GM21723 (cell line): ENCODE measurements around the gene ARHGAP18.

Source experiments
- ATAC-seq: cut with Tn5 transposase; IDR thresholded peaks from one replicate; pipeline ENCODE4 v1.9.1; 2021; ENCODE audit warnings: mild to moderate bottlenecking, moderate library complexity; ENCODE audit not compliant: unreplicated experiment

The ARHGAP18 gene

DNA sequence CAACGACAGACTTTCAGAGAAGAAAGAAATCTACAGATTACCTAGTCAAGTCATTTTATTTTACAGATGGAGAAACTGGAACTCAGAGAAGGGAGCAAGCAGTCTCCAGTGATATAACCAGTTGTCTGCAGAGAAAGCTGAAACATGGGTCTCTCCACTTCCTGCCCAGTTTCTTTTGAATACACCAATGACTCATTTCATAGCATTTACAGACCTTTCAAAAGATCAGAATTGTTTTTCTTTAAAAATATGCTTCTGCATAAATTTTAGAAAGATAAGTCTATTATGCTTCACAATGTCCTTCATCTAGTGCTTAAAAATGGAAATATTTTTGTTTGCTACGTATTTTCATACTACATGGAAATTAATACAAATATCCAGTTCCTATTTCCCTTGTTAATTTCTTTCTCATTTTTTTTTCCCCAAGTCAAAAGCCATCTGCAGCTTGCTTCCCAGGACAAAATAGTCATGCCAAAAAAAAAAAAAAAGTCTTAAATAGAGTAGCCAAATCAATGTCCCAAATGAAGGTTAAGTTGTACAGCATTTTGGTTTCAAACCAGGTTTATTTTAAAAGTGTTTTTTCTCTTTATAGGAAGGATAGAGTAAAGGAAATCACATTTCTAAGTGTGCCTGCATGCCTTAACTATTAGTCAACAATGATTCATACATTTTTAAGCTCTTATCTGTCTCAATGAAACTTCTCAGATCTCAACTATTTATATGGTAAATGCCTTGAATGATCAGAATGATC, 36.9 kb downstream of the ARHGAP18 start:
- ATAC-seq: peak; percentile 74

DNA sequence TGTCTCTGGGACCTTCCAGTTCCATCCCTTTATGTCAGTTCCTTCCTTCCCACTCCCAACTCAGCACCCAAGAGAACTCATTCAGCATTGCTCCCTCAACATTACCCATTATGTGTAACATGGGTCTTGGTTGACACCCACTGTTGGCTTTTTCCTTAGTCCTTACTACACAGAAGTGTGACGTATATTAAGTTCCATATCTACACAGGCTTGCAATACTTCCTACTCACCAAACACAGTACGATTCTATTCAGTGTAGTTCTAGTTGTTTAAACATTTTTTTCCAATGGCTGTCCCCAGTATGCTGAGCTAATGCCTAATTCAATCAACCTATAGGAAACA, 37.7 kb downstream of the ARHGAP18 start:
- peak; percentile 10 for ATAC-seq

DNA sequence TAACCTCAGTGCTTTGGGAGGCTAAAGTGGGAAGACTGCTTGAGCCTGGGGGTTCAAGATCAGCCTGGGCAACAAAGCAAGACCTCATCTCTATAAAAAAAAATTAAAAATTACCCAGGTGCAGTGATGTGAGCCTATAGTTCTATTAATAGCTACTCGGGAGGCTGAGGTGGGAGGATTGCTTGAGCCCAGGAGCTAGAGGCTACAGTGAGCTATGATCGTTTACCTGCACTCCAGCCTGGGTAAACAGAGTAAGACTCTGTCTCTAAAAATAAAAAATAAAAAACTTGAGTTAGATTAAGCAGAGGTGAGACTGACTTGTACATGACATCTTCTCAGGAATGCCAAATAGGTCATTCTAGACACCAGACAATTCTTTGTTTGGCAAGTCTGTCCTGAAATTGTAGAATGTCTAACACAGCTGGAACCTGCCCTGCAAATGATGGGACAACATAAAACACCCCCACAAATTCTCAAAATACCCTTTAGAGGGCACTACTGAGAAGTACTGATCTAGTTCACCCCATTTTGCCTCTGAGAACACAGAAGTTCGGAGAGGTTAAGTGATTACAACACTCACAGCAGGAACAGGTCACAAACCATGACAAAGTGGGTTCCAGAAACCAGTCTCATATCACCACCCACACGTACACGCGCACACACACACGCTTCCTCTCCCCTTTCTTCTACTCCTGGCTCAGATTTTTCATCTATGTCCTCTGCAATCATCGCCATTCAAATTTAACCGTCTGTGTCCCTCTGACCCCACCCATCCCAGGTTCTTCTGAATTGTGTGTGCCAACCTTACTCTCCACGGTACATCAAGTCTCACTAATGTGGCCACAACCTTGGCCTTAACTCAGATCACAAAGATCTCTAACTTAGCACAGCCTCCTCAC, 38.3 kb downstream of the ARHGAP18 start:
- peak; percentile 81 for ATAC-seq

DNA sequence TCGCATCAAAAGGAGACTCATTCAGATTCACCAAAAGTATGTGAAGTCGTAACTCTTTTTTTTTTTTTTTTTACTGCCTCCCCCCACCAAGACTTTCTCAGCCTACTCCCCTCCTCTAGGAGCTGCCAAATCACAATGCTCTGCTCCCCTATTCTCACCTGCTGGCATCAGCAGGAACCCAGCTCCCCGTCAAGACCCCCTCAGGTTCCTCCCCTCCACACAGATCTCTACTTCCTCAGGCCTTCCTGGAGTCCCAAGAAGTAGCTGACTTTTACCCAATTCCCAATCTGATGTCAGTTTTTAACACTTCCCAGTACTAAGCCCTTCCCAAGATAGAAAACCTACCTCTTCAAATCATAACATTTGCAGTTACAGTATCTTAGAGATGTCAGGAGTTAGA, 39.3 kb downstream of the ARHGAP18 start:
- no peak for ATAC-seq

DNA sequence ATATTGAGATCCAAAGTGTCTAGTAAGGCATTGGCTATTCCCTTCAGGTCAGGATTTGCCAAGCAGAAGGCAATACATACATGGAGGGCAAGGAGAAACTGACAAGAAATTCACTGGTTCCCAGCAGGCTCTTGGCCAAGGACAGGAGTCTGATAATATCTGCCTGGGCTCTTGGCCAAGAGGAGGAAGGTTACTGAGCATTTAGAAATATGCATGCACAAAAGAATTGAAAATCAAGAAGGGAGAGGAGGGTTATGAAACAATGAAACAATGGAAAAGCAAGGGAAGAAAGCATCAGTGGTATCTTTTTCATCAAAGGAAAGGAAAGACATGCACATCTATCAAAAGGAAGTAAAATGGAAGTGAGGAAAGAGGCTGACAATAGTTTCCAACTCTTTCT, 42.4 kb downstream of the ARHGAP18 start:
- no peak for ATAC-seq

DNA sequence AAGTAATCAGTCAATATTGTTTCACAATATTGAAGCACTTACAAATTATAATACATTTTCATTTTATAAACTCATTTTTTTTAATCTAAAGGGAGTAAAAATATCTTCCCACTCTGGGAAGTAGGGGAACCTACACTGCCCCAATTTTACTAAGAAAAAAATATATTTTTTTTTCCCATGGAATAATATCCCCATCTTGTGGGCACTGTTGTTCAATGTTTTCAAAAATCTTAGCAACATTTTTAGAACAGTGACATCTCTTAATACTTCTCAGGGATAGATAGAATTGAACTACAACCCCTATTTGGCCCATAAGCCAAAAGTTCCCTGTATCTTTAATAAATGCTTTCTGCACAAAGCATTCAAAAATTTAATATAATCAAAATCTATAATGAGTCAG, 42.9 kb downstream of the ARHGAP18 start:
- no peak for ATAC-seq

DNA sequence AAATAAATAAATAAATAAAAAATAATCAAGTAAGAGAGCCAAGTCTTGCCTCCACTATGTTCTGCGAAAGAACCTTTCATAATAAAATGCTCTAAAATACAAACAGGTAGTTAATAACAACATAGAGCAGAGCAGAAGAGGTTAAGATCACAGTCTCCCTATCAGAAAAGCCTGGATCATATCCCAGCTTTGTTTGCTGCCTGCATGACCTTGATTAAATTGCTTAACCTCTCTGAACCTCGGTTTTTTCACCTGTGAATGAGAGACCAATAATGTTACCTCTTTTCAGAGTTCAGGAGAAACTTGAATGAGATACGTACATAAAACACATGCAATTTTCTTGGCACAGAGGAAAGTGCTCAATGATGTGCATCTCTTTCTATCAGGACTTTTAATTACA, 44.4 kb downstream of the ARHGAP18 start:
- ATAC-seq: no peak

DNA sequence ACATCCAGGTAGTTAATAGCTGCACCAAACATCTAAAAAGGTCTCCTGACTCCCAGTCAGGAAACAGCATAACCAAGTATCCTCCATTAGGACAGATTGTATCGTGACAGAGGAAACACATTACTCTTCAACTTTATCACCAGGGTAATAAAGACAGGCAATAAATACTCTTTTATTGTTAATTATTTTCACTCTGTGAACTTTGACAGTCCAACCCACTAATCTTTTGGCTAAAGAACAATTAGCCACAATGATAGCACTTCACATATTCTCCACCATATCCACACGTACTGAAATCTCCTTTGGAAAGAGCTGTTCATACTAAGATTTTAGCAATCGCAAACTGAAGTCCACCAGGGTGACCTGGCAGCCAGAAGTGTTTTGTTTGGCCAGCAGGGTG, 46.4 kb downstream of the ARHGAP18 start:
- ATAC-seq: no peak

DNA sequence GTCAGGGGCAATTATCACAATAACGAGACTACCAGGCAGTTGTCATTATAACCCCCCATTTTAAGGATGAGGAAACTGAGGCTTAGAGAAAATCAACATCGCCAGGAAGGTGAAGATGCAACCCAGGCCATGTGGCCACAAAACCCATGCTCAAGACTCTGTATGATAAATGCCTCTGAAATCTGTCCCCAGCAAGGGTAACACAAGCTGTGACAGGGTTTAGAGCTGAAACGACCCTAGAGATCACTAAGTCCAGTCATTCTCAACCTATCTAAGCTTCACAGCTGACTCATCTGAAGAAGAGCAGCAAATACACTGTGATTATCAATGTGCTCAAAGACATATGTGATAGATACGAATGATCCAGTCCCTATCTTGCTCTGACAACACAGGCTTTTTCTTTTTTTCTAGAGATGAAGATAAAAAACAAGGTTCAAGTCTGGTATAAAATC, 47.0 kb downstream of the ARHGAP18 start:
- peak; percentile 52 for ATAC-seq

DNA sequence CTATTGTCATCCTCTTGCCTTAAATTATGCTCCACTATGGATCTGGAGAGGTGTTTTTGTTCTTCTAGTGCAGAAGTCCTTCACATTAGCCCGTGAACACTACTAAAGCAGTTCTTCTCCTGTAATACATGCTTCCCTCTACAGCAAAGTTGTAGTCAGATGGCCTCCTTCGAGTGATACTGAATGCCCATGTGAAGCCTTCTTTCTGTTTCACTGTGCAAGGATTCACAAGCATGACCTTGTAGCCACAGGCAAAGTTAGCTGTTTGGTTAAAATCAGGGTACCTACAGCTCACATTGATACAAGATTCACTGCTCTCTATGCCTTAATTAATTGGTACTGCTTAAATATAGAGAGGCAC, 47.6 kb downstream of the ARHGAP18 start:
- ATAC-seq: peak; percentile 83

DNA sequence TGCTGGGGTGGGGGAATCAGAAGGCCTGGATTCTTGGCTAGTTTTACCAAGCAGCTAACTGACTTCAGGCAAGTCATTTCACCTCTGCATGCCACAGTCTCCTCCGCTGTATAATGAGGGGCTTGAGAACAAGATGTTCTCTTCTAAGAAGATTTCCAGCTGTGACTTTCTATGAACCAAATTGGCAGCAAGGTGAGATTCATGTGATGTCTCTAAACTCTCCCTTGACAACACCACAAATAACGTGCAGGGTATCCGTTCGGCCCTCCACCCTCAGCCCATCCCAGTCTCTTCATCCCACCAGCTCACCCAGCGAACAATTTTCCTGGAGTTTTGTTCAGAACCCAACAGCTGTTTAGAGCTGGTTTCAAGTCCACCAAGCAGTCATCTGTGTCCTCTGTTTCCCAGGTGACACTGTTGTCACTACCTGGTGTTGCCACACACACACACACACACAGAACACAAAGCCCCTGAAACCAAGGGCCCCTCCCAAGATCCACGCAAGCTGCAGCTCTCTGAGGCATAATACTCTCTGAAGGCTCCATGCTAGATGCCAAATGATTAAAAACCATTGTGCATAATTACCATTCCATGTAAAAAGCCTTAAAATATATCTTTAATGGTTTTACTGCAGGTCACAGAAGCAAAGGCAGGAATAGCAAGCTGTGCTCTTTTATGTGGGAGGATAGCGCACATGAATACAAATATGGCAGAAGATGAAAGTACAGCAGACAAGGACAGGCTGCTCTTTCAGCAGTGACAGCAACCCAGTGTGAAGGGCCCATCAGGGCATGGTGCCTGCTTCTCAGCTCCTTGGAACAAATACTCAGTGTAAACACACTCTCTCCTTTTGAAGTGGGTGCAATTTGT, 48.2 kb downstream of the ARHGAP18 start:
- ATAC-seq: peak; percentile 32

DNA sequence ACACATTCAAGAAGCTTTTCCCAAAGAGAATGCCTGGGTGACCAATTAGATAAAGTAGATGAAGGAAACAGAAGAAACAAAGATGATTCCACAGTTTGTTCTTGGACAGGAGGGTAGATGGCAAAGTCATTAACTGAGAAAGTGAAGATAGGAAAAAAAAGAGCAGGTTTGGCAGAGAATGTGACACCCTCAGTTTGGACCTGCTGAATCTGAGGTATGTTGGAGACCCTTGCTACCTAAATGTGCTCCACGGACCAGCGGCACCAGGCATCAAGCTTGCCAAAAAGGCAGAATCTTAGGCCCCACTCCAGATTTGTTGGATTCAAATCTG, 49.7 kb downstream of the ARHGAP18 start:
- ATAC-seq: no peak

DNA sequence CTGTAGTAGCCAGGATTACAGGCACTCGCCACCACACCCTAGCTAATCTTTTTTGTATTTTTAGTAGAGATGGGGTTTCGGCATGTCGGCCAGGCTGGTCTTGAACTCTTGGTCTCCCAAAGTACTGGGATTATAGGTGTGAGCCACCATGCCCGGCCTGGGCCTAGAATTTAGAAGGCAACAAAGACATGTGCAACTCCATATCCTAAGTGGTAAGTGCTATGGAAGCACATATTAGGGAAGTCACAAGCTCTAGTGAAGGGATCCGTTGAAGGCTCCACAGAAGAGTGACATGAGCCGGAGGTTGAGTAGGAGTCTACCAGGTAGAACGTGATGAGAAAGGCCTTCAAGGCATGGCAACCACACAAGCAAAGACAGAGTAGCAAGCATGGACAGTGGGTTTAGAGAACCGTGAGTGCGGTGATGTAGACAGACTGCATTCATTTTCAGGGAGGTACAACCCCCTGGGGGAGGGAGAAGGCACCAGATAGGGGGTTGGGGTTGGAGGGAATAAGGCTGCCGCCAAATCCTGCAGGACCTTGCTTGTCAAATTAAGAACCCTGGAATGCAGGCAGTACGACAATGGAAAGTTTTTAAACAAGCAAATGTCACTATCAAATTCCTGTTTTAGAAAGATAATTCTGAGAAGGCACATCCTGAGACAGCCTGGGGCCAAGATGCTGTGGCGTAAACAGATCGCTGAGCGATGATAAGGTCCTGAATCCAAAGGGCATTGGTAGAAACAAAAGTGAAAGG, 50.2 kb downstream of the ARHGAP18 start:
- ATAC-seq: no peak

DNA sequence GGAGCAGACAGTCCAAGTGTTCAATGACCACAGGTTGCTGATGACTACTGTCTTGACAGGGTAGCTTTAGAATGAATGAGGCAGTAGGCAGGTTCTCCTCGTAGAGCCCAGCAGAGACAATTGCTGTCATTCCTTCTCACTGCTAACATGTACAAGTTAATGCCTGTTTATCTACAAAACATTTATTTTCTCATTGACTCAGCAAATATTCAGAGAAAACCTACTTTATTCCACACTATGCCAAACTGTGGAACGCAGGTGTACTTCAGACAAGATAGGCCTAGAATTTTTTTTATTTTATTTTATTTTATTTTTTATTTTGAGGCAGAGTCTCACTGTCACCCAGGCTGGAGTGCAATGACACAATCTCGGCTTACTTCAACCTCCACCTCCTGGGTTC, 50.8 kb downstream of the ARHGAP18 start:
- ATAC-seq: no peak

DNA sequence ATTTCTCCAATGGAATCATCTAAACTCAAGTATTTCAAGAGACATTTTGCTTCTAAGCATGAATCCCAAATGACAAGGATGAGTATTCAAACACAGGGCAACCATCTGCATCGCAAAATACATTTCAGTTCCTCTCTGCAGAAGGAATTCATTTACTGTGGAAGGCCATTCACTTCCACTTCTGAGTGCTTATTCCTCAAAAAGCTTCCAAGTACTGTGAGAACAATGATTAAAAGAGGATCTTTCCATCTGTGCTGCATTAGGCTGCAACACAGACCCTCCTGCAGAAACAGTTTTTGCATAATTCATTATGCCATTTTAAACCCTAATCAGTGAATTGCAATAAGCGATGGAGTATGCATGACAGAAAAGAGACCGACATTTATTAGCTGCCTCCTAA, 52.5 kb downstream of the ARHGAP18 start:
- no peak for ATAC-seq

DNA sequence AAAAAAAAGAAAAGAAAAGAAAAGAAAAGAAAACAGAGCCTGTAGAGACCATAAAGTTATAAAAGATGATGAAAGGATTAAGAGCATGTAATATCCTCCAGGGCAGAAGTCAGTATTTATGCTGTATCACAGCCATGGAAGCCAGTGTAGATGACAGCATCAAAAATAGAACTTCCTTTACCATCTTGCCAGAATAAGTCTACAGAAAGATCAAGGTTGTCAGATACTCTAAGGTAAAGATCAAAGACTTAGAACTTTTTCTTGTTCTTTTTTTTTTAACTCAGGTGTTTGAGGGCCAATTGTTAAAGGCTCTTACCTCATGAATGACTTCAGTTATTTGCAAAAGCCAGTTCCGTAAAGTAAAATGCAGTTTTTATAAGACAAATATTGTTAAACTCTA, 54.6 kb downstream of the ARHGAP18 start:
- ATAC-seq: no peak

DNA sequence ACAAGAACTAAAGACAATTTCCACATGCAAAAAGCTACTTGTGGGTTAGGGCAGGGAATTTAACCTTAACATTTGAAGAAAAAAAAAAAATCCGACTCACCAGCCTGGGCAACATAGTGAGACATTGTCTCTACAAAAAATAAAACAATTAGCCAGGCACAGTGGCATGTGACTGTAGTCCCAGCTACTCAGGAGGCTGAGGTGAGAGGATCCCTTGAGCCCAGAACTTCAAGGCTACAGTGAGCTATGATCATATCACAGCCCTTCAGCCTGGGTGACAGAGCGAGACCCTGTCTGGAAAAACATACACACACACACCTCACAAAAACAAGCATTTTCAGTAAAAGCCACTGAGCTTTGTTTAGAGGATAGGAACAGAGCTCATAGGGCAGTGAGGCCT, 56.2 kb downstream of the ARHGAP18 start:
- no peak for ATAC-seq

DNA sequence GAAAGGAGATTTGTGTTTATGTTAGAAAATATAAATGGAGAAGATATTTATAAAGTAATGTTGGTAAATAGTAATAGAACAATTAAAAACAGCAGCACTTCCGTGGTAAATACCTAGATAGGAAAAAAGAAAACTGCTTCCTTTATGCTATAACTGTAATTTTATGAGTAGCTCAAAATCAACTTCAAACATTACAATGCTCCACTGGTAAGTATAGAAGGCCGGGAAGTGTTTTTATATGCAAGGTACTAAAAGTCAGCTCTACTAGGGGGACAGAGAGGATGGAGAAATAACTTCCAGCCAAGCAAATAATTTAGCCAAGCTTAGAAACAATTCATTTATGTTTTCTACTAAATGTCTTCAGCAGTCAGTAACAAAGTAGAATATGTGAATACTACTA, 56.7 kb downstream of the ARHGAP18 start:
- no peak for ATAC-seq

DNA sequence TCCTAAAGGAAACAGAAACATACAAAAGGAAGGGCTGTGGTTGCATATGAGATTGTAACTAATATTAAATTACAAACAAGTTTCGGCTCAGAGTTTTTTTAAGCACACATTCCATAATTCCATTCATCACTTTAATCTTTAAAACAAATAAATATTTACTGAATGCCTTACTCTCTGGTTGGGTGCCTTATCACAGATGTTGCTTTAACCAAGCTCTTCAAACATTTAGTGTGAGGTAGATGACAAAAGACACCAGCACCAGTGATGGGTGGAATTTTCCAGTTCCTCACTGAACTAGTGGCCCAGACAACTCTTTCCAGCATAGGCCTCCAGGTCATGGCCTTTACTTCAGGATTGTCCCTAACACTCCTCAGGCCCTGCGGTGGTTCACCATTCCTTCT, 58.7 kb downstream of the ARHGAP18 start:
- ATAC-seq: no peak

DNA sequence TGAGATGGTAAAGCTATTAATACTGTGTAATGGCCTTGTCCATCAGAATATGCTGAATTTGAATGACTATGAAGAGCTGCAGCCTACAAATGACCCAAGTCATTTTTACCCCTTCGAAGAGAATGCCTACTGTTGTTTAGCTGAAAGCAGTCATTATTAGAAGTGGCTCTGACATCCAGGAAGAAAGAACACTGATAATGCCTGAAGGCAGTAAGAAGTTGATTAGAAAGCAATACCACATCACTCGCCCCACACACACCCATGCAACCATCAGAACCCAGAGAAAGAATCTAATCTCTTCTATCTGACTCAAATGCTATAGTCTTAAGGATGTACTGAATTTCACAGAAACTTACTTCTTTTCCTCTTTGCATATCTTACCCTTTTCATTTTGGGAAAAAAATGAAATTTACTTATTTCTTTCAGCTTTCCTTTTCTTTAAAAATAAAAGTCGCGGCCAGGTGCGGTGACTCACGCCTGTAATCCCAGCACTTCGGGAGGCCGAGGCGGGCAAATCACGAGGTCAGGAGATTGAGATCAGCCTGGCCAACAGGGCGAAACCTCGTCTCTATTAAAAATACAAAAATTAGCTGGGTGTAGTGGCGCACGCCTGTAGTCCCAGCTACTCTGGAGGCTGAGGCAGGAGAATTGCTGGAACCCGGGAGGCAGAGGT, 61.0 kb downstream of the ARHGAP18 start:
- no peak for ATAC-seq
